K562 (cell line): ENCODE measurements around the gene ARHGAP4. TPM values are rescaled to one million over a fixed set of nuclear protein-coding genes. Genes with fewer than 3 reads are reported as not detected.

Experiments used
- DEAF1 ChIP-seq: fragments of 450-650 bp; formaldehyde crosslinking; IDR thresholded peaks from 2 replicates; pipeline ENCODE4 v1.4.0; 2020; ENCODE audit warnings: mild to moderate bottlenecking, moderate library complexity
- EGR1 ChIP-seq: fragments of 450-650 bp; conservative IDR thresholded peaks from 2 replicates; pipeline ENCODE4 v1.6.1; 2017; ENCODE audit warnings: mild to moderate bottlenecking
- ELF1 ChIP-seq: fragments of 200-800 bp; sonication (Bioruptor generic); IDR thresholded peaks from 2 replicates; pipeline ENCODE4 v1.6.1; 2016; ENCODE audit warnings: missing genetic modification characterization, missing compliant biosample characterization
- GTF2A2 ChIP-seq: IDR thresholded peaks from 2 replicates; pipeline ENCODE4 v1.6.1; 2016; ENCODE audit warnings: mild to moderate bottlenecking, missing genetic modification characterization, missing compliant biosample characterization
- ILF3 ChIP-seq: fragments of 450-650 bp; IDR thresholded peaks from 2 replicates; pipeline ENCODE4 v1.6.1; 2018; ENCODE audit warnings: antibody characterized with exemption, mild to moderate bottlenecking, moderate library complexity, borderline replicate concordance
- LEF1 ChIP-seq: fragments of 450-650 bp; IDR thresholded peaks from 2 replicates; pipeline ENCODE4 v1.6.1; 2016; ENCODE audit warnings: mild to moderate bottlenecking
- NBN ChIP-seq: fragments of 450-650 bp; IDR thresholded peaks from 2 replicates; pipeline ENCODE4 v1.6.1; 2016; ENCODE audit warnings: low read depth, mild to moderate bottlenecking
- PML ChIP-seq: IDR thresholded peaks from 2 replicates; pipeline ENCODE4 v1.6.1; 2012; ENCODE audit warnings: low read length, inconsistent platforms
- RAD51 ChIP-seq: fragments of 450-650 bp; IDR thresholded peaks from 2 replicates; pipeline ENCODE4 v1.7.1; 2016; ENCODE audit warnings: low read depth, mild to moderate bottlenecking, borderline replicate concordance
- RBM15 ChIP-seq: fragments of 200-400 bp; formaldehyde crosslinking; IDR thresholded peaks from 2 replicates; pipeline ENCODE4 v1.6.1; 2018; ENCODE audit warnings: mild to moderate bottlenecking, low read length, moderate library complexity; ENCODE audit not compliant: insufficient read depth
- SMAD2 ChIP-seq: fragments of 150-350 bp; IDR thresholded peaks from 2 replicates; pipeline ENCODE4 v1.6.1; 2014; ENCODE audit warnings: low read depth, mild to moderate bottlenecking, low read length
- SMARCE1 ChIP-seq: fragments of 450-650 bp; IDR thresholded peaks from 2 replicates; pipeline ENCODE4 v1.7.1; 2016; ENCODE audit warnings: mild to moderate bottlenecking
- THRAP3 ChIP-seq: fragments of 450-650 bp; IDR thresholded peaks from 2 replicates; pipeline ENCODE4 v1.6.1; 2016; ENCODE audit warnings: mild to moderate bottlenecking, inconsistent platforms, borderline replicate concordance
- ZBTB2 ChIP-seq: fragments of 450-650 bp; IDR thresholded peaks from 2 replicates; pipeline ENCODE4 v1.6.1; 2016; ENCODE audit warnings: antibody characterized with exemption
- ZKSCAN8 ChIP-seq: fragments of 200-800 bp; sonication (Bioruptor generic); IDR thresholded peaks from 2 replicates; pipeline ENCODE4 v1.6.1; 2016; ENCODE audit warnings: missing genetic modification characterization, missing compliant biosample characterization
- ZNF124 ChIP-seq: sonication (generic); formaldehyde crosslinking; IDR thresholded peaks from 2 replicates; pipeline ENCODE4 v1.8.1; 2022; ENCODE audit warnings: missing genetic modification reagents
- ZNF354B ChIP-seq: fragments of 250-450 bp; sonication (Bioruptor Pico); IDR thresholded peaks from 2 replicates; pipeline ENCODE4 v1.4.0; 2020
- polyA plus RNA-seq, 8 experiments: library from polyadenylated mRNA; depleted of rRNA in 4 of 8; stranded (reverse) in 5 of 8; unstranded in 3 of 8; fragments of >200 nt; fragmentation: Nextera tagmentation in 2 of 8; fragmentation: Illumina TruSeq in 1 of 8; extraction: Ambion mirVana in 2 of 8; extraction: Trizol in 1 of 8; gene quantifications; 2 replicates each; pipeline versions ENCODE4 v1.2.1 to v1.2.3, GENCODE V29; 2011 to 2014; ENCODE audit warnings: inconsistent platforms in 1 of 8, missing spikeins in 1 of 8
- total RNA-seq, 7 experiments: library from RNA; depleted of rRNA in 6 of 7; stranded (reverse); fragments of >200 nt in 6 of 7; fragmentation: Illumina TruSeq in 2 of 7; extraction: Trizol in 2 of 7; gene quantifications; 2 replicates each; pipeline versions ENCODE4 v1.2.1 to v1.2.3, GENCODE V29; 2011 to 2021; ENCODE audit warnings: low replicate concordance in 1 of 7
- TF ChIP-seq, protein P1 (sequence below): sonication (generic); formaldehyde crosslinking; IDR thresholded peaks from 2 replicates; pipeline ENCODE4 v1.8.0; 2023; ENCODE audit warnings: mild to moderate bottlenecking, missing genetic modification reagents
- TF ChIP-seq, protein P2 (sequence below), 2 experiments: fragments of 450-650 bp; IDR thresholded peaks; 2 replicates each; pipeline ENCODE4 v1.6.1; 2018; ENCODE audit warnings: mild to moderate bottlenecking in 2 of 2, low read depth in 1 of 2; ENCODE audit not compliant: partially characterized antibody in 2 of 2
- TF ChIP-seq, protein P3 (sequence below): fragments of 450-650 bp; formaldehyde crosslinking; IDR thresholded peaks from 2 replicates; pipeline ENCODE4 v1.4.0; 2022; ENCODE audit warnings: mild to moderate bottlenecking, moderate library complexity

The ARHGAP4 gene
- total and polyA plus RNA-seq, 9 of the 15 experiments (the other 6 are each of a cell fraction or from before 2014, with no cell fraction given): 0.30 to 81.8 (median 13.5) TPM

DNA sequence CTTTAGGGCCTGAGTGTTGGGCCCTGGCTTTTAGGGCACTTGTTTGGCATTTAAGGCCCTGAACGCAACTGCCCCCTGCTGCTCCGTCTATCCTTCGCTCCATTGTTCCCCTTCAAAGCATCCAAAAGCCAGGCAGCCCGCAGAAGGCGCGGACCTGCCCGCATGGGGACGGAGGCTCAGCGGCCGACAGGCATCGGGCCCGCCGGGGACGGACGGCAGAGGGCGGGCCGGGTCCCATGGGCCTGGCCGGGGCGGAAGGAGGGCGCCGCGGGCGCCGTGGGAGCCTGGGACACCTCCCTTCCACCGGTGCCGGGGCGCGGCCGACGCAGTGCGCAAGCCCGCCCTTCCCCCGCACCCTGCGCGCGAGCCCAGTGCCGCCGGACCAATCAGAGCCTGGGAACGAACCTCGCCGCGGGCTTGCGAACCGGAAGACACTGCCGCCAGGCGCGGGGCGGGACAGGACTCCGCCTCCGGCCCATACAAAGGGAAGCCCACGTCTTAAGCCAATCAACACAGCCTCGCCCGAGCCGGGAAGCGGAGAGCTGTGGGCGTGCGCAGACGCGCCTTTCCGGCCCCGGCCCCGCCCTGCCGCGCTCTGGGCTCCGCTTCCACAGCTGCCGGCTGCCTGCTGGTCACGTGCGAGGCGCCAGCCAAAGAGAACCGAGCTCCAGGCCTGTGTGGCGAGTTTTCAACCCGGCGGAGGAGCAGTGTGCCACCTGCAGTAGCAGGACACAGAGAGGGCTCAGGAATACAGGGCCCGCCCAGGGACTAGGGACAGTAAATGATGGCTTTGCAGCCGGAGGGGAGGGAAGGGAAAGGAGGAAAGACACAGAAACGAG is 2.1 kb upstream of the ARHGAP4 start (continued):
- TF ChIP-seq SMARCE1 (no peak), PML (peak; percentile 29; the same call in 1 of the 2 replicates), RAD51 (peak; percentile 93), THRAP3 (no peak), GTF2A2 (tag) (no peak), ZBTB2 (no peak), ZNF124 (no peak), DEAF1 (CRISPR knock-in tag) (no peak), NBN (no peak), ZNF354B (CRISPR knock-in tag) (no peak), ILF3 (no peak), SMAD2 (no peak), ZKSCAN8 (CRISPR knock-in tag) (no peak), LEF1 (no peak), RBM15 (no peak), ELF1 (tag) (peak; percentile 89), EGR1 (peak; percentile 65)
- TF ChIP-seq, protein P1, sequence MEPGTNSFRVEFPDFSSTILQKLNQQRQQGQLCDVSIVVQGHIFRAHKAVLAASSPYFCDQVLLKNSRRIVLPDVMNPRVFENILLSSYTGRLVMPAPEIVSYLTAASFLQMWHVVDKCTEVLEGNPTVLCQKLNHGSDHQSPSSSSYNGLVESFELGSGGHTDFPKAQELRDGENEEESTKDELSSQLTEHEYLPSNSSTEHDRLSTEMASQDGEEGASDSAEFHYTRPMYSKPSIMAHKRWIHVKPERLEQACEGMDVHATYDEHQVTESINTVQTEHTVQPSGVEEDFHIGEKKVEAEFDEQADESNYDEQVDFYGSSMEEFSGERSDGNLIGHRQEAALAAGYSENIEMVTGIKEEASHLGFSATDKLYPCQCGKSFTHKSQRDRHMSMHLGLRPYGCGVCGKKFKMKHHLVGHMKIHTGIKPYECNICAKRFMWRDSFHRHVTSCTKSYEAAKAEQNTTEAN (CRISPR knock-in tag): no peak
- TF ChIP-seq, protein P2, sequence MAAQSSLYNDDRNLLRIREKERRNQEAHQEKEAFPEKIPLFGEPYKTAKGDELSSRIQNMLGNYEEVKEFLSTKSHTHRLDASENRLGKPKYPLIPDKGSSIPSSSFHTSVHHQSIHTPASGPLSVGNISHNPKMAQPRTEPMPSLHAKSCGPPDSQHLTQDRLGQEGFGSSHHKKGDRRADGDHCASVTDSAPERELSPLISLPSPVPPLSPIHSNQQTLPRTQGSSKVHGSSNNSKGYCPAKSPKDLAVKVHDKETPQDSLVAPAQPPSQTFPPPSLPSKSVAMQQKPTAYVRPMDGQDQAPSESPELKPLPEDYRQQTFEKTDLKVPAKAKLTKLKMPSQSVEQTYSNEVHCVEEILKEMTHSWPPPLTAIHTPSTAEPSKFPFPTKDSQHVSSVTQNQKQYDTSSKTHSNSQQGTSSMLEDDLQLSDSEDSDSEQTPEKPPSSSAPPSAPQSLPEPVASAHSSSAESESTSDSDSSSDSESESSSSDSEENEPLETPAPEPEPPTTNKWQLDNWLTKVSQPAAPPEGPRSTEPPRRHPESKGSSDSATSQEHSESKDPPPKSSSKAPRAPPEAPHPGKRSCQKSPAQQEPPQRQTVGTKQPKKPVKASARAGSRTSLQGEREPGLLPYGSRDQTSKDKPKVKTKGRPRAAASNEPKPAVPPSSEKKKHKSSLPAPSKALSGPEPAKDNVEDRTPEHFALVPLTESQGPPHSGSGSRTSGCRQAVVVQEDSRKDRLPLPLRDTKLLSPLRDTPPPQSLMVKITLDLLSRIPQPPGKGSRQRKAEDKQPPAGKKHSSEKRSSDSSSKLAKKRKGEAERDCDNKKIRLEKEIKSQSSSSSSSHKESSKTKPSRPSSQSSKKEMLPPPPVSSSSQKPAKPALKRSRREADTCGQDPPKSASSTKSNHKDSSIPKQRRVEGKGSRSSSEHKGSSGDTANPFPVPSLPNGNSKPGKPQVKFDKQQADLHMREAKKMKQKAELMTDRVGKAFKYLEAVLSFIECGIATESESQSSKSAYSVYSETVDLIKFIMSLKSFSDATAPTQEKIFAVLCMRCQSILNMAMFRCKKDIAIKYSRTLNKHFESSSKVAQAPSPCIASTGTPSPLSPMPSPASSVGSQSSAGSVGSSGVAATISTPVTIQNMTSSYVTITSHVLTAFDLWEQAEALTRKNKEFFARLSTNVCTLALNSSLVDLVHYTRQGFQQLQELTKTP (IDR thresholded peaks at IDR 0.05; ENCODE audit: low read depth in 1 of 2, partially characterized antibody in 2 of 2): no peak
- TF ChIP-seq, protein P3, sequence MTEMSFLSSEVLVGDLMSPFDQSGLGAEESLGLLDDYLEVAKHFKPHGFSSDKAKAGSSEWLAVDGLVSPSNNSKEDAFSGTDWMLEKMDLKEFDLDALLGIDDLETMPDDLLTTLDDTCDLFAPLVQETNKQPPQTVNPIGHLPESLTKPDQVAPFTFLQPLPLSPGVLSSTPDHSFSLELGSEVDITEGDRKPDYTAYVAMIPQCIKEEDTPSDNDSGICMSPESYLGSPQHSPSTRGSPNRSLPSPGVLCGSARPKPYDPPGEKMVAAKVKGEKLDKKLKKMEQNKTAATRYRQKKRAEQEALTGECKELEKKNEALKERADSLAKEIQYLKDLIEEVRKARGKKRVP (CRISPR knock-in tag): no peak
